Stimulated activated CD8-positive, alpha-beta memory T cell treated with anti-CD3 and anti-CD28 coated beads, Interleukin-7, amount 100 ng/mL, for 24 hours (primary cell): ENCODE measurements around the gene SNX32.
"Not testable (repeated sequence)": the region's sequence is repeated elsewhere in the genome, so short reads cannot be mapped to it uniquely, and the experiment has no call there.

Experiments
- DNase-seq: peaks from one replicate; pipeline ENCODE4 v3.0.0-alpha.2; 2020; ENCODE audit warnings: low read depth

The SNX32 gene

GRCh38 chr11:65886826-65887722 lies 53.3 kb downstream of the SNX32 start:
- no peak for DNase-seq

- no peak for DNase-seq
Measured at GRCh38 chr11:65887723-65888162, 54.0 kb downstream of the SNX32 start.

- peak; percentile 90 for DNase-seq
Measured at GRCh38 chr11:65888163-65888814, 54.5 kb downstream of the SNX32 start, which contains the start of gene FIBP. FIBP (minus strand) TSS chr11:65888471; CDS start chr11:65888418, 53 bp downstream.

- peak; percentile 97 for DNase-seq
Measured at GRCh38 chr11:65890324-65891218, 56.8 kb downstream of the SNX32 start, which contains the start of gene CCDC85B. CCDC85B (plus strand) TSS chr11:65890673; CDS start chr11:65890784, 111 bp downstream.

- no peak for DNase-seq
Measured at GRCh38 chr11:65891219-65892136, 57.7 kb downstream of the SNX32 start.

GRCh38 chr11:65892137-65892540 lies 58.4 kb downstream of the SNX32 start:
- not testable (repeated sequence) for DNase-seq

- DNase-seq = no peak
Measured at GRCh38 chr11:65892661-65893317, 59.0 kb downstream of the SNX32 start.

GRCh38 chr11:65894034-65894591 lies 60.4 kb downstream of the SNX32 start:
- DNase-seq = no peak

- DNase-seq = no peak
Measured at GRCh38 chr11:65895482-65895981, 61.8 kb downstream of the SNX32 start.

- no peak for DNase-seq
Measured at GRCh38 chr11:65896034-65896999, 62.6 kb downstream of the SNX32 start.

GRCh38 chr11:65897020-65897471 lies 63.3 kb downstream of the SNX32 start:
- DNase-seq = no peak

GRCh38 chr11:65898656-65899355 lies 65.0 kb downstream of the SNX32 start:
- DNase-seq = no peak

GRCh38 chr11:65899356-65900124 lies 65.8 kb downstream of the SNX32 start:
- DNase-seq = peak; percentile 58

GRCh38 chr11:65900125-65900898 lies 66.5 kb downstream of the SNX32 start, which contains the start of gene FOSL1:
FOSL1 (minus strand) TSS chr11:65900388; CDS start chr11:65900339, 49 bp downstream.
- DNase-seq = peak; percentile 89

GRCh38 chr11:65900899-65901180 lies 67.1 kb downstream of the SNX32 start:
- DNase-seq = no peak

- DNase-seq = no peak
Measured at GRCh38 chr11:65903068-65903481, 69.3 kb downstream of the SNX32 start.
